HL-60 (cell line): ENCODE data around the gene TMEM135.

ENCODE experiments used
- DNase-seq, 2 experiments: peaks; one replicate each; pipeline ENCODE4 v3.0.0-alpha.2; 2010 to 2020; ENCODE audit warnings: low read depth in 1 of 2, low spot score in 1 of 2
- H3K27ac ChIP-seq: fragments of 250-450 bp; sonication (Bioruptor Pico); replicated peaks from 2 replicates; pipeline ENCODE4 v1.5.1; 2020; ENCODE audit warnings: mild to moderate bottlenecking, moderate library complexity
- H3K27me3 ChIP-seq: fragments of 250-450 bp; sonication (Bioruptor Pico); 2 replicates; pipeline ENCODE4 v1.5.1; 2021; ENCODE audit warnings: mild to moderate bottlenecking, moderate library complexity; ENCODE audit not compliant: insufficient read depth, poor library complexity, severe bottlenecking
- H3K4me3 ChIP-seq: replicated peaks from 2 replicates; pipeline ENCODE4 v1.5.1; 2011; ENCODE audit warnings: mild to moderate bottlenecking, control low read depth, low read length; ENCODE audit not compliant: insufficient read depth
- CTCF ChIP-seq: IDR thresholded peaks from one replicate; pipeline ENCODE4 v1.5.1; 2011; ENCODE audit warnings: low read length, control low read depth, inconsistent platforms; ENCODE audit not compliant: insufficient read depth
- GABPA ChIP-seq: IDR thresholded peaks from 2 replicates; pipeline ENCODE4 v1.6.1; 2012; ENCODE audit warnings: low read depth
- POLR2AphosphoS5 ChIP-seq: IDR thresholded peaks from 2 replicates; pipeline ENCODE4 v1.6.1; 2012; ENCODE audit warnings: low read depth
- REST ChIP-seq: IDR thresholded peaks from 2 replicates; pipeline ENCODE4 v1.6.1; 2012; ENCODE audit warnings: low read depth; ENCODE audit not compliant: insufficient replicate concordance
- SPI1 ChIP-seq: IDR thresholded peaks from 2 replicates; pipeline ENCODE4 v1.6.1; 2012; ENCODE audit warnings: low read depth, mild to moderate bottlenecking, borderline replicate concordance

The TMEM135 gene

DNA sequence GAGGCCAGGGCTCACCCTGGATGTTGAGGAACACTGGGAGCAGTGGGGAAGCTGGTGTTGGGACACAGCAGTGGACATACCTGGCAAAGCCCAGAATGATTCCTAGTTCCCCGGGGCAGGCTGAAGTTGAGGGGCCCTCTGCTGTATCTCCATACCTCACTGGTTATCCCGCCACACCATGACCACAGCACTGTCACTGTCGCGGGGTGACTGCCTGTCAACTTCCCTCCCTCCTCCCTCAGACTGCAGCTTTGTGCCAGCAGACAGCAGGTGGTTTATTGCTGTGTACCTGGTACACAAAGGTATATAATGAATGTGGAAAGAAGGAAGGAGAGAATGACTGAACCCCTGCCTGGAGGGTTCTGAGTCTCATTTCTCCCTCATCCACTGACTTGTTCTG is 318.7 kb downstream of the TMEM135 start:
- Histone ChIP-seq H3K27me3 (no peaks in the 10 kb centered on the region), H3K27ac (no peak overlapping the region), H3K4me3 (no peak overlapping the region)
- TF ChIP-seq GABPA (no peak), POLR2AphosphoS5 (no peak), SPI1 (no peak), CTCF (no peak), REST (no peak)
- DNase-seq: no peak

GRCh38 chr11:87358461-87358860 is 320.7 kb downstream of the TMEM135 start:
- H3K4me3 ChIP-seq: no peak overlapping the region
- no peaks in the 10 kb centered on the region for H3K27me3 ChIP-seq
- H3K27ac ChIP-seq: no peak overlapping the region
- TF ChIP-seq SPI1: no peak
- TF ChIP-seq GABPA: no peak
- TF ChIP-seq CTCF: no peak
- TF ChIP-seq REST: no peak
- no peak for TF ChIP-seq POLR2AphosphoS5
- DNase-seq: no peak

DNA sequence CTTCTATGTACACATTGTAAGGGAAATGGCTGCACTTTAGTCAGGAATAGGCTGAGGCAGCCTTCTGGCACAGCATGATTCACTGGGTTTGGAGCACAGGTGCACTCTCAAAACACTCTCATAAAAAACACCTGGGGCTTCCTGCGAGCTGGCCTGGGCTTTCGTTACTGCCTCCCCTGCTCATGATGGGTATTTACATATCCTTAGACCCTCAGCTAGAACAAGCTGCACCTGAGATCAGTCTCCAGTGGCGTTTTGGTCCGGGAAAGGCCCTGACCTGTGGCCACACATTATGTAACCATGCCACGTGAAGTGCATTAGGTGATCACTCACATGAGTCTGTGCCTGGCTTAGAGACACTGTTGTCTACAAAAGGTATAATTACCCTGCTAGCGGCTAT is 321.7 kb downstream of the TMEM135 start:
- H3K4me3 ChIP-seq: no peak overlapping the region
- no peaks in the 10 kb centered on the region for H3K27me3 ChIP-seq
- no peak overlapping the region for H3K27ac ChIP-seq
- DNase-seq: no peak
- no peak for TF ChIP-seq SPI1
- TF ChIP-seq GABPA: no peak
- no peak for TF ChIP-seq POLR2AphosphoS5
- TF ChIP-seq CTCF: no peak
- no peak for TF ChIP-seq REST
